Muscle layer of colon (tissue), 2 donors: Measurements from ENCODE around the gene FDXR.

Experiments
- H3K27ac ChIP-seq: one replicate; pipeline ENCODE4 v1.7.0; 2013; ENCODE audit warnings: low read depth, mild to moderate bottlenecking, low read length, moderate library complexity
- H3K27me3 ChIP-seq, 2 donors: one replicate each; pipeline ENCODE4 v1.7.0; 2013; ENCODE audit warnings: low read length in 2 of 2, mild to moderate bottlenecking in 2 of 2; ENCODE audit not compliant: insufficient read depth in 2 of 2, control insufficient read depth in 1 of 2
- H3K36me3 ChIP-seq: one replicate; pipeline ENCODE4 v1.7.0; 2013; ENCODE audit warnings: mild to moderate bottlenecking, low read length; ENCODE audit not compliant: insufficient read depth
- H3K4me1 ChIP-seq: one replicate; pipeline ENCODE4 v1.7.0; 2013; ENCODE audit warnings: mild to moderate bottlenecking, low read length; ENCODE audit not compliant: insufficient read depth
- H3K4me3 ChIP-seq, 2 donors: one replicate each; pipeline ENCODE4 v1.7.0; 2013; ENCODE audit warnings: low read length in 2 of 2, low read depth in 1 of 2, mild to moderate bottlenecking in 1 of 2, moderate library complexity in 1 of 2
- H3K9ac ChIP-seq: one replicate; pipeline ENCODE4 v1.7.0; 2013; ENCODE audit warnings: low read length
- H3K9me3 ChIP-seq: one replicate; pipeline ENCODE4 v1.7.0; 2013; ENCODE audit warnings: mild to moderate bottlenecking, low read length
- donor health status: abdominal sarcoma.
- donor health status: Adenocarcinoma of cecum.

Gene FDXR

GRCh38 chr17:74872313-74873036 lies at the start of gene FDXR:
TSS of gene FDXR (minus strand) at chr17:74872994. CDS start at chr17:74872944, 50 bp downstream.
- no peaks in the 10 kb centered on the region for H3K9me3 ChIP-seq
- H3K4me3 ChIP-seq, result peak within 1 kb of the TSS; percentile 75 to 86
- H3K27ac ChIP-seq, result peak within 1 kb of the TSS; percentile 82
- H3K9ac ChIP-seq, result peak within 1 kb of the TSS; percentile 75
- H3K4me1 ChIP-seq, result peaks cover 13% of the 10 kb centered on the region
- no peaks in the 10 kb centered on the region for H3K36me3 ChIP-seq
- H3K27me3 ChIP-seq, result no peaks in the 10 kb centered on the region

- no peak overlapping the region for H3K4me3 ChIP-seq
- no peak overlapping the region for H3K9ac ChIP-seq
- no peaks in the 10 kb centered on the region for H3K4me1 ChIP-seq
- no peaks in the 10 kb centered on the region for H3K36me3 ChIP-seq
- no peaks in the 10 kb centered on the region for H3K9me3 ChIP-seq
- no peak overlapping the region for H3K27ac ChIP-seq
- H3K27me3 ChIP-seq, result peaks cover 29 to 71% of the 10 kb centered on the region in 2 donors
Measured at GRCh38 chr17:74922172-74922571, 49.4 kb upstream of the FDXR start.

GRCh38 chr17:74921769-74922168 lies 49.0 kb upstream of the FDXR start:
- no peaks in the 10 kb centered on the region for H3K4me1 ChIP-seq
- H3K27ac ChIP-seq, result no peak overlapping the region
- peaks cover 29 to 72% of the 10 kb centered on the region in 2 donors for H3K27me3 ChIP-seq
- H3K4me3 ChIP-seq, result no peak overlapping the region
- no peaks in the 10 kb centered on the region for H3K36me3 ChIP-seq
- H3K9me3 ChIP-seq, result no peaks in the 10 kb centered on the region
- H3K9ac ChIP-seq, result no peak overlapping the region

GRCh38 chr17:74921026-74921681 lies 48.4 kb upstream of the FDXR start:
- H3K36me3 ChIP-seq, result no peaks in the 10 kb centered on the region
- H3K4me1 ChIP-seq, result no peaks in the 10 kb centered on the region
- H3K27ac ChIP-seq, result no peak overlapping the region
- H3K27me3 ChIP-seq, result peaks cover 29 to 72% of the 10 kb centered on the region in 2 donors
- H3K9ac ChIP-seq, result no peak overlapping the region
- H3K9me3 ChIP-seq, result no peaks in the 10 kb centered on the region
- H3K4me3 ChIP-seq, result no peak overlapping the region

GRCh38 chr17:74920642-74921025 lies 47.8 kb upstream of the FDXR start:
- Histone ChIP-seq H3K4me3 (no peak overlapping the region), H3K9ac (no peak overlapping the region), H3K27ac (no peak overlapping the region), H3K27me3 (peaks cover 26 to 74% of the 10 kb centered on the region in 2 donors), H3K36me3 (no peaks in the 10 kb centered on the region), H3K4me1 (no peaks in the 10 kb centered on the region), H3K9me3 (no peaks in the 10 kb centered on the region)

GRCh38 chr17:74920306-74920620 lies 47.5 kb upstream of the FDXR start:
- H3K36me3 ChIP-seq, result no peaks in the 10 kb centered on the region
- H3K27ac ChIP-seq, result no peak overlapping the region
- no peak overlapping the region for H3K9ac ChIP-seq
- H3K9me3 ChIP-seq, result no peaks in the 10 kb centered on the region
- H3K4me3 ChIP-seq, result no peak overlapping the region
- peaks cover 24 to 74% of the 10 kb centered on the region in 2 donors for H3K27me3 ChIP-seq
- no peaks in the 10 kb centered on the region for H3K4me1 ChIP-seq

GRCh38 chr17:74919440-74920305 lies 46.9 kb upstream of the FDXR start:
- H3K27ac ChIP-seq, result no peak overlapping the region
- H3K27me3 ChIP-seq, result peaks cover 23 to 73% of the 10 kb centered on the region in 2 donors
- no peaks in the 10 kb centered on the region for H3K4me1 ChIP-seq
- H3K36me3 ChIP-seq, result no peaks in the 10 kb centered on the region
- no peaks in the 10 kb centered on the region for H3K9me3 ChIP-seq
- no peak overlapping the region for H3K4me3 ChIP-seq
- H3K9ac ChIP-seq, result no peak overlapping the region

GRCh38 chr17:74918906-74919305 lies 46.1 kb upstream of the FDXR start:
- no peak overlapping the region for H3K27ac ChIP-seq
- H3K4me1 ChIP-seq, result no peaks in the 10 kb centered on the region
- H3K27me3 ChIP-seq, result peaks cover 18 to 66% of the 10 kb centered on the region in 2 donors
- no peak overlapping the region for H3K4me3 ChIP-seq
- H3K36me3 ChIP-seq, result no peaks in the 10 kb centered on the region
- H3K9ac ChIP-seq, result no peak overlapping the region
- H3K9me3 ChIP-seq, result no peaks in the 10 kb centered on the region

- H3K4me1 ChIP-seq, result no peaks in the 10 kb centered on the region
- H3K36me3 ChIP-seq, result no peaks in the 10 kb centered on the region
- peaks cover 13 to 51% of the 10 kb centered on the region in 2 donors for H3K27me3 ChIP-seq
- H3K4me3 ChIP-seq, result no peak overlapping the region
- no peaks in the 10 kb centered on the region for H3K9me3 ChIP-seq
- no peak overlapping the region for H3K9ac ChIP-seq
- no peak overlapping the region for H3K27ac ChIP-seq
Measured at GRCh38 chr17:74917430-74917829, 44.6 kb upstream of the FDXR start.

GRCh38 chr17:74916851-74917199 lies 44.0 kb upstream of the FDXR start:
- Histone ChIP-seq H3K9me3 (no peaks in the 10 kb centered on the region), H3K36me3 (no peaks in the 10 kb centered on the region), H3K9ac (no peak overlapping the region), H3K27ac (no peak overlapping the region), H3K4me3 (no peak overlapping the region), H3K27me3 (peaks cover 10 to 47% of the 10 kb centered on the region in 2 donors), H3K4me1 (no peaks in the 10 kb centered on the region)

GRCh38 chr17:74916136-74916850 lies 43.5 kb upstream of the FDXR start:
- H3K4me3 ChIP-seq, result no peak overlapping the region
- H3K4me1 ChIP-seq, result no peaks in the 10 kb centered on the region
- no peak overlapping the region for H3K27ac ChIP-seq
- no peaks in the 10 kb centered on the region for H3K9me3 ChIP-seq
- no peaks in the 10 kb centered on the region for H3K36me3 ChIP-seq
- H3K27me3 ChIP-seq, result peaks cover 6 to 42% of the 10 kb centered on the region in 2 donors
- no peak overlapping the region for H3K9ac ChIP-seq
